Activated CD4-positive, alpha-beta T cell treated with anti-CD3 and anti-CD28 coated beads for 1 hour (primary cell): Measurements from ENCODE around the gene PDLIM1.

Experiments
- DNase-seq: peaks from one replicate; pipeline ENCODE4 v3.0.0-alpha.2; 2020

The PDLIM1 gene

GRCh38 chr10:95196046-95196445 is 94.8 kb downstream of the PDLIM1 start:
- DNase-seq = no peak

- DNase-seq = no peak
Observed at GRCh38 chr10:95193944-95194343, 96.9 kb downstream of the PDLIM1 start, which contains the start of gene ACSM6. Gene ACSM6, plus strand, starts transcription at chr10:95194238. Its CDS starts 248 bp downstream, at chr10:95194486.

- no peak for DNase-seq
Observed at GRCh38 chr10:95188593-95188992, 102.2 kb downstream of the PDLIM1 start.

- no peak for DNase-seq
Observed at GRCh38 chr10:95187617-95188016, 103.2 kb downstream of the PDLIM1 start.
